HCT116 (cell line): ENCODE data around the gene MAST4.

Experiments used
- CBX3 ChIP-seq: IDR thresholded peaks from 2 replicates; pipeline ENCODE4 v1.6.1; 2012; ENCODE audit warnings: low read depth
- EZH2 ChIP-seq: fragments of 200-600 bp; sonication (generic); IDR thresholded peaks from 2 replicates; pipeline ENCODE4 v1.6.1; 2017; ENCODE audit warnings: antibody characterized with exemption, mixed run types
- SIN3A ChIP-seq: IDR thresholded peaks from 2 replicates; pipeline ENCODE4 v1.6.1; 2012; ENCODE audit warnings: low read depth
- TF ChIP-seq, protein P1 (sequence below), 3 experiments: fragments of 200-600 bp in 1 of 3; sonication (generic) in 1 of 3; IDR thresholded peaks in 2 of 3; conservative IDR thresholded peaks in 1 of 3; 2 replicates each; pipeline ENCODE4 v1.5.1; 2012 to 2017; ENCODE audit warnings: low read depth in 2 of 3, low read length in 2 of 3, antibody characterized with exemption in 1 of 3, borderline replicate concordance in 1 of 3, control low read depth in 1 of 3, mild to moderate bottlenecking in 1 of 3, mixed read lengths in 1 of 3, mixed run types in 1 of 3, moderate library complexity in 1 of 3; ENCODE audit not compliant: insufficient read depth in 1 of 3

DNA sequence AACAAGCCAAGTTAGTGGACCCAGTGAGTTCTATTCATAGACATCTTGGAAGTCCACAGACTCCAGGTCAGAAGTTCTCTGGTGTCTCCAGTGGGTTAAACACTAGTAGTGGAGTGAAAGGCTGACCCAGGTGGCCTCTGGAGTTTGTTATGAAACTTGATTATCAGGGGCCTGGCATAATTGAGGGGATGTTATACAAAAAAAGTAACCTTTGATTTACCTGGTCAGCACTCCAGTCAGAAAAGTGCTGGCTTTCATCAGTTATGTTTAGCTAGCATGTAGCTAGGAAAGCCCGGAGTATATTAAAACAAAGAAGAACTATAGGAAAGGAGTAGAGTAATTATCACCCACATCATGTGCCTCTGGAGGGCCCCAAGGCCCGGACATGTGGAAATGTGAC lies 429.3 kb downstream of the MAST4 start:
- TF ChIP-seq, protein P1, sequence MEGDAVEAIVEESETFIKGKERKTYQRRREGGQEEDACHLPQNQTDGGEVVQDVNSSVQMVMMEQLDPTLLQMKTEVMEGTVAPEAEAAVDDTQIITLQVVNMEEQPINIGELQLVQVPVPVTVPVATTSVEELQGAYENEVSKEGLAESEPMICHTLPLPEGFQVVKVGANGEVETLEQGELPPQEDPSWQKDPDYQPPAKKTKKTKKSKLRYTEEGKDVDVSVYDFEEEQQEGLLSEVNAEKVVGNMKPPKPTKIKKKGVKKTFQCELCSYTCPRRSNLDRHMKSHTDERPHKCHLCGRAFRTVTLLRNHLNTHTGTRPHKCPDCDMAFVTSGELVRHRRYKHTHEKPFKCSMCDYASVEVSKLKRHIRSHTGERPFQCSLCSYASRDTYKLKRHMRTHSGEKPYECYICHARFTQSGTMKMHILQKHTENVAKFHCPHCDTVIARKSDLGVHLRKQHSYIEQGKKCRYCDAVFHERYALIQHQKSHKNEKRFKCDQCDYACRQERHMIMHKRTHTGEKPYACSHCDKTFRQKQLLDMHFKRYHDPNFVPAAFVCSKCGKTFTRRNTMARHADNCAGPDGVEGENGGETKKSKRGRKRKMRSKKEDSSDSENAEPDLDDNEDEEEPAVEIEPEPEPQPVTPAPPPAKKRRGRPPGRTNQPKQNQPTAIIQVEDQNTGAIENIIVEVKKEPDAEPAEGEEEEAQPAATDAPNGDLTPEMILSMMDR (IDR thresholded peaks at IDR 0.05 in 2 of 3, conservative IDR thresholded peaks at IDR 0.05 in 1 of 3; ENCODE audit: borderline replicate concordance in 1 of 3, insufficient read depth in 1 of 3, low read depth in 2 of 3, low read length in 2 of 3) = no peak
- no peak for TF ChIP-seq CBX3
- no peak for TF ChIP-seq EZH2
- no peak for TF ChIP-seq SIN3A
